Rectal smooth muscle tissue (tissue), 1 donor: ENCODE results near the gene RNF212.

Experiments
- H3K27ac ChIP-seq: one replicate; pipeline ENCODE4 v1.7.0; 2013; ENCODE audit warnings: low read depth, low read length, inconsistent platforms
- H3K27me3 ChIP-seq: one replicate; pipeline ENCODE4 v1.7.0; 2013; ENCODE audit warnings: low read length; ENCODE audit not compliant: control insufficient read depth, insufficient read depth
- H3K36me3 ChIP-seq: one replicate; pipeline ENCODE4 v1.7.0; 2013; ENCODE audit warnings: low read length; ENCODE audit not compliant: control insufficient read depth, insufficient read depth
- H3K4me1 ChIP-seq: one replicate; pipeline ENCODE4 v1.7.0; 2013; ENCODE audit warnings: low read length; ENCODE audit not compliant: control insufficient read depth, insufficient read depth
- H3K4me3 ChIP-seq: one replicate; pipeline ENCODE4 v1.7.0; 2013; ENCODE audit warnings: low read length
- H3K9ac ChIP-seq: one replicate; pipeline ENCODE4 v1.7.0; 2013; ENCODE audit warnings: low read length

RNF212 gene

DNA sequence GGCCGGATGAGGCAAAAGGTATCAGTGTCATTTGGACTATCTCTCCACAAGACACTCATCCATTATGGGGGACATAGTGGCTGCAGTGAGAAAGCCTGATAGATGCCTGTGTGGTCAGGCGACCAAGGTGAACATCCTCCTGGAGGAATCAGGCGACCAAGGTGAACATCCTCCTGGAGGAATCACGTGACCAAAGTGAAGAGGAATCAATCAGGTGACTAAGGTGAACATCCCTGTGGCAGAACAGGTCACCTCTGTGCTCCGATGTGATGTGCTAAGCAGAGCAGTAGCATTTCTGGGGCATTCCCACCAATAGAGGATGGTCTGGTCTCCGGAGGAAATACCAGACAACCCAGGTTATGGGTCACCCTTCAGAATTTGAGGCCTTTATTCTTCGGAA, 44.0 kb downstream of the RNF212 start:
- H3K4me1 ChIP-seq: no peaks in the 10 kb centered on the region
- no peaks in the 10 kb centered on the region for H3K27me3 ChIP-seq
- H3K36me3 ChIP-seq: no peaks in the 10 kb centered on the region
- H3K27ac ChIP-seq: no peak overlapping the region
- no peak overlapping the region for H3K9ac ChIP-seq
- H3K4me3 ChIP-seq: no peak overlapping the region

DNA sequence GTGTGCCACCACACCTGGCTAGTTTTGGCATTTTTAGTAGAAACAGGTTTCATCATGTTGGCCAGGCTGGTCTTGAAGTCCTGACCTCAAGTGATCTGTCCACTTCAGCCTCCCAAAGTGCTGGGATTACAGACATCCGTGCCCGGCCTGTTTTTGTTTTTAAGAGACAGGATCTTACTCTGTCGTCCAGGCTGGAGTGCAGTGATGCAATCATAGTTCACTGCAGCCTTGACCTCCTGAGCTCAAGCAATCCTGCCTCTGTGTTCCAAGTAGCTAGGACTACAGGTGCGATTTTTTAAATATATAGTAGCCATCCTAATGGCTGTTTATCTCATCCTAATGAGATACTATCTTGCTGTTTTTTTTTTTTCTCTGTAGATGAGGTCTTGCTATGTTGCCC, 47.6 kb downstream of the RNF212 start:
- Histone ChIP-seq H3K9ac (no peak overlapping the region), H3K27ac (no peak overlapping the region), H3K4me3 (no peak overlapping the region), H3K4me1 (no peaks in the 10 kb centered on the region), H3K27me3 (peaks cover 4% of the 10 kb centered on the region), H3K36me3 (no peaks in the 10 kb centered on the region)

GRCh38 chr4:1062419-1062818, 50.9 kb downstream of the RNF212 start:
- Histone ChIP-seq H3K4me1 (no peaks in the 10 kb centered on the region), H3K36me3 (no peaks in the 10 kb centered on the region), H3K9ac (no peak overlapping the region), H3K4me3 (no peak overlapping the region), H3K27me3 (peaks cover 4% of the 10 kb centered on the region), H3K27ac (no peak overlapping the region)

- Histone ChIP-seq H3K36me3 (no peaks in the 10 kb centered on the region), H3K9ac (no peak overlapping the region), H3K4me3 (no peak overlapping the region), H3K27me3 (peaks cover 4% of the 10 kb centered on the region), H3K27ac (no peak overlapping the region), H3K4me1 (no peaks in the 10 kb centered on the region)
These were observed 51.6 kb downstream of the RNF212 start for GRCh38 chr4:1061760-1062159.

- Histone ChIP-seq H3K4me1 (no peaks in the 10 kb centered on the region), H3K27me3 (peaks cover 6% of the 10 kb centered on the region), H3K9ac (no peak overlapping the region), H3K36me3 (no peaks in the 10 kb centered on the region), H3K4me3 (no peak overlapping the region), H3K27ac (no peak overlapping the region)
These were observed 52.2 kb downstream of the RNF212 start for GRCh38 chr4:1061056-1061700.

GRCh38 chr4:1060621-1061020, 52.7 kb downstream of the RNF212 start:
- no peak overlapping the region for H3K4me3 ChIP-seq
- peaks cover 12% of the 10 kb centered on the region for H3K27me3 ChIP-seq
- H3K9ac ChIP-seq: no peak overlapping the region
- H3K36me3 ChIP-seq: no peaks in the 10 kb centered on the region
- no peak overlapping the region for H3K27ac ChIP-seq
- H3K4me1 ChIP-seq: no peaks in the 10 kb centered on the region

- H3K9ac ChIP-seq: no peak overlapping the region
- H3K36me3 ChIP-seq: no peaks in the 10 kb centered on the region
- no peak overlapping the region for H3K27ac ChIP-seq
- peaks cover 12% of the 10 kb centered on the region for H3K27me3 ChIP-seq
- H3K4me3 ChIP-seq: no peak overlapping the region
- no peaks in the 10 kb centered on the region for H3K4me1 ChIP-seq
These were observed 53.2 kb downstream of the RNF212 start for GRCh38 chr4:1060121-1060520.

DNA sequence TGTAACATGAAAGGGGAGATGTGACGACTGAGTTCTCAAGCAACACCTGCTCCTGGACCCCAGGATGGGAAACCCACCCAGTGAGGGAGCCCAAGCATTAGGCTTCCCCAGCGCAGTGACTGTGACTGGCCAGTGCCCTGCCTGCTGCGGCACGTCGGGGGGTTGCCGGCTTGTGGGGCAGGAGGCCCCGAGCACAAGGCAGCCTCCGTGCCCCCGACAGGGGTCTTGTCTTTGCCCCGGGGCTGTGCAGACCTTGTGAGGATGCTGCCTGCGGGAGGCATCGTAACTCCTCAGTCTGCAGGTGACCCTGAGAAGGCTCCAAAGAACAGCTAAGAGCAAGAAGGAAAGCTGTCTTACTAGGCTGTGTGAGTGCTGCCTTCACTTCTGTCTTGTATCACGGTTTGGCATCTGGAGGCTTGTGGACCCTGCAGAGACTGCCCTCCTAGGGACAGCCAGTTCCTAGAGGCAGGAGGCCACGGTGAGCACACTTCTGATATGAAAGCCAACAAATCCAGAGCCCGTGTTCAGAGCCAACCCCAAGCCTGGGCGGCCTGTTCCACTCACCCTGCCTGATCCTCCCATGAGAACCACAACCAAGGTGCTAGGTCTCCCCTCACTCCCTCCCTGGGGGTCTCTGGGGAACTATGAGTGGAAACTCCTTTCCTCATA, 54.2 kb downstream of the RNF212 start:
- H3K36me3 ChIP-seq: no peaks in the 10 kb centered on the region
- H3K9ac ChIP-seq: no peak overlapping the region
- H3K27ac ChIP-seq: no peak overlapping the region
- H3K27me3 ChIP-seq: peaks cover 12% of the 10 kb centered on the region
- no peak overlapping the region for H3K4me3 ChIP-seq
- no peaks in the 10 kb centered on the region for H3K4me1 ChIP-seq

GRCh38 chr4:1058198-1058996, 55.0 kb downstream of the RNF212 start:
- Histone ChIP-seq H3K36me3 (no peaks in the 10 kb centered on the region), H3K4me1 (no peaks in the 10 kb centered on the region), H3K27me3 (peaks cover 12% of the 10 kb centered on the region), H3K9ac (no peak overlapping the region), H3K27ac (no peak overlapping the region), H3K4me3 (no peak overlapping the region)

- H3K27me3 ChIP-seq: peaks cover 13% of the 10 kb centered on the region
- no peaks in the 10 kb centered on the region for H3K36me3 ChIP-seq
- H3K4me1 ChIP-seq: no peaks in the 10 kb centered on the region
- no peak overlapping the region for H3K9ac ChIP-seq
- H3K4me3 ChIP-seq: no peak overlapping the region
- H3K27ac ChIP-seq: no peak overlapping the region
These were observed 56.0 kb downstream of the RNF212 start for GRCh38 chr4:1057403-1057745.

DNA sequence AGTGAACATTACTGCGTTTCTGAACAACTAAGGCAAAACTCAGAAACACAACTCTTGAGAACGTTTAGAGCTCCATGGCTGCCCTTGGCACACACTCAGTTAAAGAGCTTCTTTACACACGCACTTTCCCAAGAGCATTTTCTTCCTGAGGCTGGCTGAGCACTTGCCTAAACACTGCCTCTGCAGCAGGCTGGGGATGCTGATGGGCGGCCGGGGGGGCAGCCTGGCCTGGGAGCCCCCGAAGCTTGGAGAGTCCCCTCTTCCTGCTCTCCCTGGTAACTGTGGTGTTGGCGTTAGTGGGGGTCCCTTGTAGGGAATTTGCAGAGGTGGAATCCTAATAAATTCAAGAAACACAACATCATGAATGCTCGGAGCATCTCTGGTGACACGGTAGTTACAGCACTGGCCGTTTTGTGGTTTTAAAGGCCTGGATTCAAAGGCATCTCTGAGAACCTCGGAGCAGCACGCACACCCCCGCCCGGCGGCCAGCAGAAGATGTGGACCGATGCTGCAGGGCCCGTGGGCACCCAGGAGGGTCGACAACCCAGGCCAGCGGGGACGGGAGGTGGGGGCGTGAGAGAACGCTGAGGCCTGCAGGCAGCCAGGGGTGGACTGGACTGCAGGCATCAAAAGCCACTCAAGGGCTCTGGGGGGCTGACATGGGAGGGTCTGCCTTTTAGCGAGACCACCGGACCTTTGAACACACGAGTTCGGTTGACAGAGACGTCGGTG, 56.5 kb downstream of the RNF212 start:
- Histone ChIP-seq H3K4me1 (no peaks in the 10 kb centered on the region), H3K4me3 (no peak overlapping the region), H3K9ac (no peak overlapping the region), H3K27ac (no peak overlapping the region), H3K27me3 (peaks cover 18% of the 10 kb centered on the region), H3K36me3 (no peaks in the 10 kb centered on the region)
